Body of pancreas (tissue), 4 donors: ENCODE data around the gene DOCK4.

Experiments used
- POLR2A ChIP-seq, 3 donors: fragments of 450-650 bp; IDR thresholded peaks; one replicate each; pipeline ENCODE4 v1.6.1; 2016; ENCODE audit warnings: antibody characterized with exemption in 3 of 3, mild to moderate bottlenecking in 2 of 3
- TF ChIP-seq, protein P1 (sequence below), 7 experiments: fragments of 450-650 bp in 4 of 7; fragments of 200-600 bp in 3 of 7; sonication (generic) in 3 of 7; IDR thresholded peaks; one replicate each; pipeline ENCODE4 v1.5.1; 2016 to 2019; ENCODE audit warnings: antibody characterized with exemption in 7 of 7

DNA sequence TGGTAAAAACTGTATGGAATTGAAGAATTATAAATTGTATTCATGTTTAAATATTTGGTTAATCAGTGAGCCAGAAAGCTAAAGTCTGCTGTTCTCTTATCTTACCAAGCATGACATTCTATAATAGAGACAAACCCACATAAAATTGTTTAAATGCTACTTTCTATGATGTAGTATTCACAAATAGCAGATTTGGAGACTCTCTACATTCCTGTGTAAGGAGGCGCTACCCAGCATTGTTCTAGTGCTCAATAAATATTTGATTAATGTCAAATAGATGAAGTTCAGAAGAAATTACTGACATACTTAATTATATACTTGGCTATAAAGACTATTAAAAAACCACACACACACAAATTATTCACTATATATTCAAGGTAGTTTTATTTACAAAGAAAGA, 49.8 kb downstream of the DOCK4 start:
- TF ChIP-seq, protein P1, sequence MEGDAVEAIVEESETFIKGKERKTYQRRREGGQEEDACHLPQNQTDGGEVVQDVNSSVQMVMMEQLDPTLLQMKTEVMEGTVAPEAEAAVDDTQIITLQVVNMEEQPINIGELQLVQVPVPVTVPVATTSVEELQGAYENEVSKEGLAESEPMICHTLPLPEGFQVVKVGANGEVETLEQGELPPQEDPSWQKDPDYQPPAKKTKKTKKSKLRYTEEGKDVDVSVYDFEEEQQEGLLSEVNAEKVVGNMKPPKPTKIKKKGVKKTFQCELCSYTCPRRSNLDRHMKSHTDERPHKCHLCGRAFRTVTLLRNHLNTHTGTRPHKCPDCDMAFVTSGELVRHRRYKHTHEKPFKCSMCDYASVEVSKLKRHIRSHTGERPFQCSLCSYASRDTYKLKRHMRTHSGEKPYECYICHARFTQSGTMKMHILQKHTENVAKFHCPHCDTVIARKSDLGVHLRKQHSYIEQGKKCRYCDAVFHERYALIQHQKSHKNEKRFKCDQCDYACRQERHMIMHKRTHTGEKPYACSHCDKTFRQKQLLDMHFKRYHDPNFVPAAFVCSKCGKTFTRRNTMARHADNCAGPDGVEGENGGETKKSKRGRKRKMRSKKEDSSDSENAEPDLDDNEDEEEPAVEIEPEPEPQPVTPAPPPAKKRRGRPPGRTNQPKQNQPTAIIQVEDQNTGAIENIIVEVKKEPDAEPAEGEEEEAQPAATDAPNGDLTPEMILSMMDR (IDR thresholded peaks at IDR 0.05) = no peak
- TF ChIP-seq POLR2A (IDR thresholded peaks at IDR 0.05) = no peak
